ENCODE results near the gene SMIM13.

The SMIM13 gene

GRCh38 chr6:11161031-11161956 is 67.7 kb downstream of the SMIM13 start:
- DNase-seq: no peak

- no peak for DNase-seq
These were observed 68.6 kb downstream of the SMIM13 start for GRCh38 chr6:11162262-11162661.

GRCh38 chr6:11163932-11164331 is 70.3 kb downstream of the SMIM13 start:
- no peak for DNase-seq

- no peak for DNase-seq
These were observed 71.3 kb downstream of the SMIM13 start for GRCh38 chr6:11164717-11165646.

GRCh38 chr6:11166948-11167347 is 73.3 kb downstream of the SMIM13 start:
- no peak for DNase-seq

- no peak for DNase-seq
These were observed 74.5 kb downstream of the SMIM13 start for GRCh38 chr6:11168091-11168635.

- no peak for DNase-seq
These were observed 78.3 kb downstream of the SMIM13 start for GRCh38 chr6:11171952-11172351.

GRCh38 chr6:11172501-11173327 is 79.1 kb downstream of the SMIM13 start:
- peak; percentile 74 for DNase-seq

GRCh38 chr6:11174242-11174611 is 80.6 kb downstream of the SMIM13 start:
- DNase-seq: peak; percentile 40

GRCh38 chr6:11177271-11177670 is 83.6 kb downstream of the SMIM13 start:
- DNase-seq: no peak

- no peak for DNase-seq
These were observed 85.4 kb downstream of the SMIM13 start for GRCh38 chr6:11179088-11179418.

- DNase-seq: no peak
These were observed 86.0 kb downstream of the SMIM13 start for GRCh38 chr6:11179419-11180202.

GRCh38 chr6:11181478-11182136 is 88.0 kb downstream of the SMIM13 start:
- DNase-seq: no peak

- DNase-seq: no peak
These were observed 90.2 kb downstream of the SMIM13 start for GRCh38 chr6:11183761-11184362.

- no peak for DNase-seq
These were observed 91.7 kb downstream of the SMIM13 start for GRCh38 chr6:11185204-11185842.

GRCh38 chr6:11187301-11187700 is 93.7 kb downstream of the SMIM13 start:
- DNase-seq: no peak

Measured in hematopoietic multipotent progenitor cell treated with erythropoietin and hydrocortisone succinate and interleukin-3 and kit ligand, for 4 days (in vitro differentiated cells).